IPS DF 6.9 (cell line): ENCODE results near the gene PRR14.

Source experiments
- DNase-seq: peaks from one replicate; pipeline ENCODE4 v3.0.0-alpha.2; 2013; ENCODE audit warnings: low read depth, low spot score
- H3K27ac ChIP-seq: one replicate; pipeline ENCODE4 v1.5.1; 2013; ENCODE audit warnings: low read length, control low read depth
- H3K27me3 ChIP-seq: 2 replicates; pipeline ENCODE4 v1.6.1; 2013; ENCODE audit warnings: mild to moderate bottlenecking, low read length; ENCODE audit not compliant: control insufficient read depth, insufficient read depth
- H3K36me3 ChIP-seq: 2 replicates; pipeline ENCODE4 v1.6.1; 2013; ENCODE audit warnings: low read length; ENCODE audit not compliant: control insufficient read depth, insufficient read depth
- H3K4me1 ChIP-seq: 2 replicates; pipeline ENCODE4 v1.6.1; 2013; ENCODE audit warnings: low read length; ENCODE audit not compliant: control insufficient read depth, insufficient read depth
- H3K4me3 ChIP-seq: 2 replicates; pipeline ENCODE4 v1.5.1; 2013; ENCODE audit warnings: mild to moderate bottlenecking, low read length
- H3K9me3 ChIP-seq: 2 replicates; pipeline ENCODE4 v1.6.1; 2013; ENCODE audit warnings: low read length, inconsistent platforms; ENCODE audit not compliant: control insufficient read depth, insufficient read depth
- WGBS: extraction: QIAGEN DNeasy Blood & Tissue Kit; methylation state at CpG from one replicate; pipeline ENCODE4 v1.1.7; 2013; ENCODE audit warnings: mixed read lengths, missing lambda C conversion rate; ENCODE audit not compliant: insufficient read length, insufficient coverage; 5-methylcytosine and 5-hydroxymethylcytosine counted together

The PRR14 gene

GRCh38 chr16:30652005-30652296, 1.2 kb downstream of the PRR14 start:
- H3K27me3 ChIP-seq = no peaks in the 10 kb centered on the region
- WGBS = no CpG with 5 or more reads among the region's 2 CpGs
- no peaks in the 10 kb centered on the region for H3K4me1 ChIP-seq
- H3K4me3 ChIP-seq = no peak overlapping the region; the same call in 1 of the 2 replicates
- H3K9me3 ChIP-seq = no peaks in the 10 kb centered on the region
- H3K36me3 ChIP-seq = no peaks in the 10 kb centered on the region
- no peak overlapping the region for H3K27ac ChIP-seq
- DNase-seq = no peak

- WGBS = no CpG with 5 or more reads among the region's 18 CpGs
- Histone ChIP-seq H3K4me3 (no peak overlapping the region), H3K4me1 (no peaks in the 10 kb centered on the region), H3K27me3 (no peaks in the 10 kb centered on the region), H3K27ac (no peak overlapping the region), H3K36me3 (no peaks in the 10 kb centered on the region), H3K9me3 (no peaks in the 10 kb centered on the region)
- no peak for DNase-seq
Measured at GRCh38 chr16:30652718-30653117, 2.0 kb downstream of the PRR14 start.

- H3K9me3 ChIP-seq = no peaks in the 10 kb centered on the region
- H3K27me3 ChIP-seq = no peaks in the 10 kb centered on the region; the same call in 1 of the 2 replicates
- no peaks in the 10 kb centered on the region for H3K4me1 ChIP-seq
- DNase-seq = no peak
- WGBS = no CpG with 5 or more reads among the region's 18 CpGs
- H3K4me3 ChIP-seq = no peak overlapping the region
- no peaks in the 10 kb centered on the region for H3K36me3 ChIP-seq
- no peak overlapping the region for H3K27ac ChIP-seq
Measured at GRCh38 chr16:30654856-30655255, 4.1 kb downstream of the PRR14 start.

- Histone ChIP-seq H3K27ac (no peak overlapping the region), H3K9me3 (no peaks in the 10 kb centered on the region), H3K36me3 (no peaks in the 10 kb centered on the region), H3K4me3 (no peak overlapping the region), H3K27me3 (peaks cover 6% of the 10 kb centered on the region; the same call in 1 of the 2 replicates), H3K4me1 (no peaks in the 10 kb centered on the region)
- DNase-seq = no peak
- WGBS = no CpG with 5 or more reads among the region's 12 CpGs
Measured at GRCh38 chr16:30655815-30656347, 5.1 kb downstream of the PRR14 start.

- Histone ChIP-seq H3K27me3 (peaks cover 6% of the 10 kb centered on the region; the same call in 1 of the 2 replicates), H3K36me3 (no peaks in the 10 kb centered on the region), H3K9me3 (no peaks in the 10 kb centered on the region), H3K27ac (no peak overlapping the region), H3K4me3 (no peak overlapping the region), H3K4me1 (no peaks in the 10 kb centered on the region)
- no peak for DNase-seq
- WGBS = no CpG with 5 or more reads among the region's 8 CpGs
Measured at GRCh38 chr16:30656388-30656787, 5.6 kb downstream of the PRR14 start.

- H3K27me3 ChIP-seq = peaks cover 6% of the 10 kb centered on the region; the same call in 1 of the 2 replicates
- H3K4me1 ChIP-seq = no peaks in the 10 kb centered on the region
- no peaks in the 10 kb centered on the region for H3K36me3 ChIP-seq
- H3K4me3 ChIP-seq = peak overlapping the region; percentile 52; the same call in 1 of the 2 replicates
- DNase-seq = no peak
- no CpG with 5 or more reads among the region's 32 CpGs for WGBS
- no peaks in the 10 kb centered on the region for H3K9me3 ChIP-seq
- no peak overlapping the region for H3K27ac ChIP-seq
Measured at GRCh38 chr16:30656974-30657865, 6.5 kb downstream of the PRR14 start.

GRCh38 chr16:30657866-30658730, 7.3 kb downstream of the PRR14 start, which contains the start of gene FBRS:
TSS of gene FBRS (plus strand) at chr16:30658431. CDS start at chr16:30659519, 1,088 bp downstream.
- WGBS = no CpG with 5 or more reads among the region's 86 CpGs
- H3K36me3 ChIP-seq = no peaks in the 10 kb centered on the region
- no peak within 1 kb of the TSS for H3K27ac ChIP-seq
- H3K9me3 ChIP-seq = no peaks in the 10 kb centered on the region
- DNase-seq = peak; percentile 100
- no peaks in the 10 kb centered on the region for H3K4me1 ChIP-seq
- H3K4me3 ChIP-seq = peak within 1 kb of the TSS; percentile 71
- peaks cover 6% of the 10 kb centered on the region; the same call in 1 of the 2 replicates for H3K27me3 ChIP-seq

- H3K9me3 ChIP-seq = no peaks in the 10 kb centered on the region
- peaks cover 6% of the 10 kb centered on the region; the same call in 1 of the 2 replicates for H3K27me3 ChIP-seq
- no peaks in the 10 kb centered on the region for H3K4me1 ChIP-seq
- peak overlapping the region; percentile 71 for H3K4me3 ChIP-seq
- H3K27ac ChIP-seq = no peak overlapping the region
- H3K36me3 ChIP-seq = no peaks in the 10 kb centered on the region
- no CpG with 5 or more reads among the region's 64 CpGs for WGBS
- peak; percentile 75 for DNase-seq
Measured at GRCh38 chr16:30658731-30659506, 8.2 kb downstream of the PRR14 start.

GRCh38 chr16:30659507-30660423, 9.0 kb downstream of the PRR14 start:
- Histone ChIP-seq H3K27ac (no peak overlapping the region), H3K4me1 (no peaks in the 10 kb centered on the region), H3K27me3 (peaks cover 6% of the 10 kb centered on the region; the same call in 1 of the 2 replicates), H3K36me3 (no peaks in the 10 kb centered on the region), H3K9me3 (no peaks in the 10 kb centered on the region), H3K4me3 (peak overlapping the region; percentile 71)
- WGBS = no CpG with 5 or more reads among the region's 84 CpGs
- DNase-seq = no peak
